IMR-90 (cell line): ENCODE measurements around the gene TBP. TPM values are rescaled to one million over a fixed set of nuclear protein-coding genes. Genes with fewer than 3 reads are reported as not detected.

Experiments used
- ATAC-seq: fragments of 200-7000 bp; cut with Tn5 transposase; 2 replicates; pipeline ENCODE4 v1.9.1; 2020; ENCODE audit warnings: low read depth, mild to moderate bottlenecking, moderate library complexity
- BruUV-seq: library from RNA; stranded (reverse); fragments of 400-500 nt; replicated peaks from 2 replicates; lab custom pipeline; 2021; lab: Mats Ljungman, UMichigan
- CTCF ChIA-PET: fragments of 300-600 bp; formaldehyde crosslinking; extraction: SDS; loops from one replicate; lab custom pipeline; 2021; ENCODE audit warnings: antibody characterized with exemption; lab: Yijun Ruan, JAX
- POLR2A ChIA-PET: fragments of 300-600 bp; sonication (Branson Sonifier 250); formaldehyde crosslinking; loops from one replicate; lab custom pipeline; 2022; ENCODE audit warnings: antibody characterized with exemption; ENCODE audit not compliant: unreplicated experiment; lab: Charles Lee
- DNase-seq: peaks from one replicate; pipeline ENCODE4 v3.0.0; 2013
- H2AFZ ChIP-seq: replicated peaks from 2 replicates; pipeline ENCODE3; 2013; ENCODE audit warnings: low read length, mild to moderate bottlenecking; ENCODE audit not compliant: poor library complexity
- H2AK5ac ChIP-seq: 2 replicates; pipeline ENCODE4 v1.6.1; 2013; ENCODE audit warnings: low read depth, low read length, inconsistent platforms
- H2AK9ac ChIP-seq: replicated peaks from 2 replicates; pipeline ENCODE3; 2013; ENCODE audit warnings: mild to moderate bottlenecking, low read depth, low read length, moderate library complexity; ENCODE audit not compliant: poor library complexity
- H2BK120ac ChIP-seq: 2 replicates; pipeline ENCODE4 v1.6.1; 2013; ENCODE audit warnings: low read depth, low read length, inconsistent platforms
- H2BK15ac ChIP-seq: 3 replicates; pipeline ENCODE4 v1.6.1; 2013; ENCODE audit warnings: low read depth, low read length, inconsistent platforms
- H2BK20ac ChIP-seq: 2 replicates; pipeline ENCODE4 v1.6.1; 2013; ENCODE audit warnings: low read depth, mild to moderate bottlenecking, inconsistent platforms, low read length, moderate library complexity
- H2BK5ac ChIP-seq: 2 replicates; pipeline ENCODE4 v1.6.1; 2013; ENCODE audit warnings: mild to moderate bottlenecking, low read depth, low read length, inconsistent platforms; ENCODE audit not compliant: poor library complexity, severe bottlenecking
- H3K14ac ChIP-seq: replicated peaks from 2 replicates; pipeline ENCODE4 v1.6.1; 2013; ENCODE audit warnings: low read depth, low read length, inconsistent platforms
- H3K18ac ChIP-seq: 2 replicates; pipeline ENCODE4 v1.6.1; 2013; ENCODE audit warnings: low read depth, low read length, control low read depth
- H3K23ac ChIP-seq: 2 replicates; pipeline ENCODE4 v1.6.1; 2013; ENCODE audit warnings: low read depth, low read length, inconsistent platforms
- H3K27ac ChIP-seq: 2 replicates; pipeline ENCODE4 v1.5.1; 2013; ENCODE audit warnings: mild to moderate bottlenecking, control low read depth, low read length; ENCODE audit not compliant: insufficient read depth
- H3K27me3 ChIP-seq: 2 replicates; pipeline ENCODE4 v1.6.1; 2013; ENCODE audit warnings: low read length; ENCODE audit not compliant: control insufficient read depth, insufficient read depth
- H3K36me3 ChIP-seq: 2 replicates; pipeline ENCODE4 v1.6.1; 2013; ENCODE audit warnings: low read length, mixed read lengths; ENCODE audit not compliant: control insufficient read depth, insufficient read depth
- H3K4ac ChIP-seq: 2 replicates; pipeline ENCODE4 v1.6.1; 2013; ENCODE audit warnings: low read depth, low read length, inconsistent platforms
- H3K4me1 ChIP-seq: 2 replicates; pipeline ENCODE4 v1.6.1; 2013; ENCODE audit warnings: low read length, mixed read lengths; ENCODE audit not compliant: control insufficient read depth, insufficient read depth
- H3K4me2 ChIP-seq: 2 replicates; pipeline ENCODE4 v1.6.1; 2013; ENCODE audit warnings: low read depth, mild to moderate bottlenecking, control low read depth, low read length, moderate library complexity
- H3K4me3 ChIP-seq: 2 replicates; pipeline ENCODE4 v1.5.1; 2013; ENCODE audit warnings: low read depth, mild to moderate bottlenecking, control low read depth, low read length, moderate library complexity; ENCODE audit not compliant: insufficient read depth
- H3K56ac ChIP-seq: 2 replicates; pipeline ENCODE4 v1.6.1; 2013; ENCODE audit warnings: low read length, inconsistent platforms; ENCODE audit not compliant: insufficient read depth; ENCODE audit errors: extremely low read depth
- H3K79me1 ChIP-seq, 2 experiments: 2 replicates each; pipeline ENCODE4 v1.6.1; 2013; ENCODE audit warnings: low read length in 2 of 2, inconsistent platforms in 1 of 2, low read depth in 1 of 2
- H3K9ac ChIP-seq: 2 replicates; pipeline ENCODE4 v1.6.1; 2013; ENCODE audit warnings: low read depth, low read length, control low read depth
- H3K9me1 ChIP-seq: 2 replicates; pipeline ENCODE4 v1.6.1; 2013; ENCODE audit warnings: low read length, inconsistent platforms; ENCODE audit not compliant: insufficient read depth
- H3K9me3 ChIP-seq: 2 replicates; pipeline ENCODE4 v1.6.1; 2013; ENCODE audit warnings: low read length; ENCODE audit not compliant: control insufficient read depth, insufficient read depth
- H4K20me1 ChIP-seq: 2 replicates; pipeline ENCODE4 v1.6.1; 2013; ENCODE audit warnings: low read length, inconsistent platforms; ENCODE audit not compliant: insufficient read depth
- H4K5ac ChIP-seq: 2 replicates; pipeline ENCODE4 v1.6.1; 2013; ENCODE audit warnings: mild to moderate bottlenecking, low read depth, low read length, control low read depth
- H4K8ac ChIP-seq, 2 experiments: 2 replicates each; pipeline ENCODE4 v1.6.1; 2013; ENCODE audit warnings: low read depth in 2 of 2, low read length in 2 of 2, control low read depth in 1 of 2, inconsistent platforms in 1 of 2
- H4K91ac ChIP-seq: 2 replicates; pipeline ENCODE4 v1.6.1; 2013; ENCODE audit warnings: low read depth, low read length, inconsistent platforms; ENCODE audit not compliant: insufficient read depth
- CEBPB ChIP-seq: IDR thresholded peaks from 2 replicates; pipeline ENCODE4 v1.6.1; 2012; ENCODE audit warnings: low read depth, low read length, improper control_type of control experiment
- CHD1 ChIP-seq: IDR thresholded peaks from 2 replicates; pipeline ENCODE4 v1.6.1; 2012; ENCODE audit warnings: low read depth, low read length, improper control_type of control experiment
- FOS ChIP-seq: fragments of 150-350 bp; IDR thresholded peaks from 2 replicates; pipeline ENCODE4 v1.6.1; 2016; ENCODE audit warnings: low read depth, low read length
- MAFK ChIP-seq: IDR thresholded peaks from 2 replicates; pipeline ENCODE4 v1.6.1; 2012; ENCODE audit warnings: low read depth, low read length, improper control_type of control experiment
- MAZ ChIP-seq: IDR thresholded peaks from 2 replicates; pipeline ENCODE4 v1.6.1; 2012; ENCODE audit warnings: low read depth, mild to moderate bottlenecking, low read length, improper control_type of control experiment, moderate library complexity, borderline replicate concordance
- MXI1 ChIP-seq: IDR thresholded peaks from 2 replicates; pipeline ENCODE4 v1.6.1; 2012; ENCODE audit warnings: low read depth, mild to moderate bottlenecking, low read length, moderate library complexity, borderline replicate concordance
- NFE2L2 ChIP-seq: fragments of 150-350 bp; IDR thresholded peaks from 2 replicates; pipeline ENCODE4 v1.6.1; 2016; ENCODE audit warnings: low read depth, mild to moderate bottlenecking, low read length
- RAD21 ChIP-seq: IDR thresholded peaks from 2 replicates; pipeline ENCODE4 v1.6.1; 2012; ENCODE audit warnings: low read length, improper control_type of control experiment
- RCOR1 ChIP-seq: IDR thresholded peaks from 2 replicates; pipeline ENCODE4 v1.6.1; 2012; ENCODE audit warnings: mild to moderate bottlenecking, low read length, improper control_type of control experiment; ENCODE audit not compliant: insufficient replicate concordance
- RFX5 ChIP-seq: IDR thresholded peaks from 2 replicates; pipeline ENCODE4 v1.8.0; 2012; ENCODE audit warnings: low read depth, mild to moderate bottlenecking, low read length, moderate library complexity
- SMC3 ChIP-seq: fragments of 150-350 bp; IDR thresholded peaks from 2 replicates; pipeline ENCODE4 v1.6.1; 2016; ENCODE audit warnings: low read depth, mild to moderate bottlenecking, antibody characterized with exemption, low read length, moderate library complexity
- WGBS, 2 experiments: methylation state at CpG; one replicate each; pipeline versions ENCODE4 v1.1.5 to v1.1.7; 2013; ENCODE audit warnings: missing lambda C conversion rate in 2 of 2; ENCODE audit not compliant: insufficient read length in 1 of 2; ENCODE audit errors: extremely low coverage in 2 of 2; 5-methylcytosine and 5-hydroxymethylcytosine counted together
- dilution Hi-C: fragments of 300-500 bp; cut with HindIII; formaldehyde crosslinking; loops from one replicate; pipeline ENCODE4 v1.14.3; 2018; ENCODE audit warnings: low sequenced_read_pairs; ENCODE audit not compliant: unreplicated experiment
- in situ Hi-C: fragments of 300-500 bp; cut with MboI; formaldehyde crosslinking; loops from 3 replicates; pipeline ENCODE4 v1.14.3; 2019; ENCODE audit warnings: low sequenced_read_pairs, inconsistent platforms, mixed read lengths
- intact Hi-C: fragments of 100-400 bp; cut with micrococcal nuclease; formaldehyde crosslinking; loops from 2 replicates; pipeline ENCODE4 v1.10.0; 2022
- polyA plus RNA-seq, 3 experiments: library from polyadenylated mRNA; depleted of rRNA; stranded (reverse); fragments of >200 nt; gene quantifications; 2 replicates each; pipeline ENCODE4 v1.2.3, GENCODE V29; 2012; ENCODE audit warnings: low replicate concordance in 1 of 3
- total RNA-seq: library from RNA; depleted of rRNA; stranded (reverse); fragments of >200 nt; gene quantifications from 2 replicates; pipeline ENCODE4 v1.2.3, GENCODE V29; 2012
- TF ChIP-seq, protein P1 (sequence below): fragments of 150-350 bp; IDR thresholded peaks from 2 replicates; pipeline ENCODE4 v1.6.1; 2016; ENCODE audit warnings: low read depth, mild to moderate bottlenecking, low read length, moderate library complexity, borderline replicate concordance
- TF ChIP-seq, protein P2 (sequence below): conservative IDR thresholded peaks from 2 replicates; pipeline ENCODE4 v1.5.1; 2012; ENCODE audit warnings: mild to moderate bottlenecking, low read depth, low read length, improper control_type of control experiment

Gene TBP
- total and polyA plus RNA-seq, 2 of the 4 experiments (the other 2 are of a cell fraction): 8.8 to 12.5 TPM

DNA sequence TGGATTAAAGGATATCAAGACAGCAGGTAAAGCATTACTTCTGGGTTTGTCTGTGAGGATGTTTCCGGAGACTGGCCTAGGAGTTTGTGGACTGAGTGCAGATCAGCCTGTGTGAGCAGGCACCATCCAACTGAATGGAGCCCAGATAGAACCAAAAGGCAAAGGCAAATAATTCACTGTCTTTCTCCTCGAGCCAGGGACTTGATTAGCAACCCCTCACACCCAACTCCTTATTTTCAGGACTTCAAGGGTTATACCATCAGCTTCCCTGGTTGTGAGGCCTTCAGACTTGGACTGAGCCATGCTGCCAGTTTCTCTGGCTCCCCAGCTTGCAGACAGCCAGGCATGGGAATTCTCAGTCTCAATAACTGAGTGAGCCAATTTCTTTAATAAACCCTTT, 20.4 kb upstream of the TBP start:
- no peak overlapping the region for H3K23ac ChIP-seq
- peaks cover 32% of the 10 kb centered on the region for H3K36me3 ChIP-seq
- dilution Hi-C loops: no loop called here
- H2BK120ac ChIP-seq: no peak overlapping the region
- no peaks in the 10 kb centered on the region for H3K9me3 ChIP-seq
- H2BK5ac ChIP-seq: no peak overlapping the region
- intact Hi-C loops: loop anchor here (5.0 kb wide), 3 partner anchors 241 to 1636 kb away; partner anchors contain the start of genes DLL1 and PHF10
- H3K27ac ChIP-seq: no peak overlapping the region
- no peak overlapping the region for H3K9ac ChIP-seq
- ATAC-seq (no peak), DNase-seq (no peak)
- H4K8ac ChIP-seq: no peak overlapping the region
- ChIA-PET POLR2A (no interaction called here), CTCF (interaction anchor here (0.6 to 1.0 kb wide), 3 partner anchors 8 to 702 kb away, joined by 3 read pairs; no protein-coding TSS in a partner anchor)
- no peak overlapping the region for H2AK5ac ChIP-seq
- in situ Hi-C loops: loop anchor here (10.0 kb wide), 1 partner anchor 819 kb away; no protein-coding TSS in a partner anchor
- peaks cover 6% of the 10 kb centered on the region for H4K20me1 ChIP-seq
- 100% methylated on average over 1 of the region's 2 CpGs; no CpG with 5 or more reads in 1 of the 2 experiments for WGBS, 2 experiments
- H3K4me3 ChIP-seq: no peak overlapping the region
- TF ChIP-seq FOS (no peak), RCOR1 (no peak), RFX5 (no peak), SMC3 (no peak), CHD1 (no peak), CEBPB (no peak), NFE2L2 (no peak), MAZ (no peak), MAFK (no peak), RAD21 (no peak), MXI1 (no peak)
- TF ChIP-seq, protein P1, sequence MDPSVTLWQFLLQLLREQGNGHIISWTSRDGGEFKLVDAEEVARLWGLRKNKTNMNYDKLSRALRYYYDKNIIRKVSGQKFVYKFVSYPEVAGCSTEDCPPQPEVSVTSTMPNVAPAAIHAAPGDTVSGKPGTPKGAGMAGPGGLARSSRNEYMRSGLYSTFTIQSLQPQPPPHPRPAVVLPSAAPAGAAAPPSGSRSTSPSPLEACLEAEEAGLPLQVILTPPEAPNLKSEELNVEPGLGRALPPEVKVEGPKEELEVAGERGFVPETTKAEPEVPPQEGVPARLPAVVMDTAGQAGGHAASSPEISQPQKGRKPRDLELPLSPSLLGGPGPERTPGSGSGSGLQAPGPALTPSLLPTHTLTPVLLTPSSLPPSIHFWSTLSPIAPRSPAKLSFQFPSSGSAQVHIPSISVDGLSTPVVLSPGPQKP: no peak
- TF ChIP-seq, protein P2, sequence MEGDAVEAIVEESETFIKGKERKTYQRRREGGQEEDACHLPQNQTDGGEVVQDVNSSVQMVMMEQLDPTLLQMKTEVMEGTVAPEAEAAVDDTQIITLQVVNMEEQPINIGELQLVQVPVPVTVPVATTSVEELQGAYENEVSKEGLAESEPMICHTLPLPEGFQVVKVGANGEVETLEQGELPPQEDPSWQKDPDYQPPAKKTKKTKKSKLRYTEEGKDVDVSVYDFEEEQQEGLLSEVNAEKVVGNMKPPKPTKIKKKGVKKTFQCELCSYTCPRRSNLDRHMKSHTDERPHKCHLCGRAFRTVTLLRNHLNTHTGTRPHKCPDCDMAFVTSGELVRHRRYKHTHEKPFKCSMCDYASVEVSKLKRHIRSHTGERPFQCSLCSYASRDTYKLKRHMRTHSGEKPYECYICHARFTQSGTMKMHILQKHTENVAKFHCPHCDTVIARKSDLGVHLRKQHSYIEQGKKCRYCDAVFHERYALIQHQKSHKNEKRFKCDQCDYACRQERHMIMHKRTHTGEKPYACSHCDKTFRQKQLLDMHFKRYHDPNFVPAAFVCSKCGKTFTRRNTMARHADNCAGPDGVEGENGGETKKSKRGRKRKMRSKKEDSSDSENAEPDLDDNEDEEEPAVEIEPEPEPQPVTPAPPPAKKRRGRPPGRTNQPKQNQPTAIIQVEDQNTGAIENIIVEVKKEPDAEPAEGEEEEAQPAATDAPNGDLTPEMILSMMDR: no peak
- no peak overlapping the region for H2BK20ac ChIP-seq
- H3K9me1 ChIP-seq: no peaks in the 10 kb centered on the region
- no peak overlapping the region for H4K91ac ChIP-seq
- no peak overlapping the region for H2AFZ ChIP-seq
- no peak overlapping the region for H3K18ac ChIP-seq
- H3K56ac ChIP-seq: no peak overlapping the region
- no peak overlapping the region for H3K14ac ChIP-seq
- H2AK9ac ChIP-seq: no peak overlapping the region
- no peak overlapping the region for H2BK15ac ChIP-seq
- H3K4me2 ChIP-seq: no peak overlapping the region
- no peak overlapping the region for H3K4ac ChIP-seq
- peaks cover 6% of the 10 kb centered on the region for H3K4me1 ChIP-seq
- H3K79me1 ChIP-seq: peaks cover 19% of the 10 kb centered on the region in 2 experiments; a peak in 3 of 4 replicates
- H3K27me3 ChIP-seq: no peaks in the 10 kb centered on the region
- no TSS peak for BruUV-seq
- H4K5ac ChIP-seq: no peak overlapping the region
